Stimulated activated CD4-positive, alpha-beta T cell treated with anti-CD3 and anti-CD28 coated beads, Interleukin-1b, Interleukin-23, amount 100 ng/mL, for 48 hours (primary cell): ENCODE results near the gene ACCSL.

ENCODE experiments used
- DNase-seq: peaks from one replicate; pipeline ENCODE4 v3.0.0-alpha.2; 2020

The ACCSL gene

DNA sequence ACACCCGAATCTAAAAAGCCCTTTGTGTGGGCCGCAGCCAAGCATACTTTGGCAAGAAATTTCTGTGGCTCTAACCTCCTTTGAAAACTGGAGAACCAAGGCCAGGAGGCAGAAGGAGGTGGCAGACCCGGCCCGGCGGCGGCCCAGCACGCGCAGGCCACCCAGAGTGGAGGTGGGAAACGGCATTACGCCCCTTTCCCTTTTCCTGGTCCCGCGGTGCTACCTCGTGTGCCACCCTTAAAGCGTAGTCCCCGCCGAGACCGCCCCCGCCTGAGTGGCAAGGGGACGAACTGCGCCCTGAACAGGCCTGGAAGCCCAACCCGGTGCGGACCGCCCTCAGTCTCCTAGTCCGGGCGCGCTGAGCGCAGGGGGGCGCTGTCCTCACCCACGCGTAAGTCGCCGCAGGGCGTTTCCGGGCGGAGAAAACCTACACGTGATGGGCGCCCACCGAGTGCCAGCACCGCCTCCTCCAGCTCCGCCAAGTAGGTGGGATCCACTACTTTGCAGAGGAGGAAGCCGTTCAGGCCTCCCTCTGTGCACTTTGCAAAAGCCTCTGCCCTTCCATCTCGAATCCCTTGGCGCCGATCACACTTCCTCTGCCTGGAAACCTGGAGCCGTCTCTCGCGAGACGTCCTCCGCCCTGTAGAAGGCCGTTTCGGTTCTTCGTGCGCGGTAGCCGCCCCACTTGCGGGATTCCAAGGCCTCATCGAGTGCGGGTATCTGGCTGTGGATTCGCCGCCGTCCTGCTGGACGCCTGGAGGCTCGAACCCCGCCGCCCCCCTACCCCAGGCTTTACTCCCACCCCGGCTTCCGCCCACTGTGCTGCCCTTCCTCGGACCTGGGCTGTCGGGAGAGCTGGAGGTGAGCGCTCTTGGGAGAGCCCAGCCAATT lies 18.3 kb downstream of the ACCSL start, which contains the start of gene ACCS:
ACCS (plus strand) TSS at position 430 of the 891 bp plus-strand sequence. CDS start 1,358 bp downstream, outside the sequence.
- peak; percentile 87 for DNase-seq

GRCh38 chr11:44066732-44067141 lies 19.0 kb downstream of the ACCSL start:
- no peak for DNase-seq

DNA sequence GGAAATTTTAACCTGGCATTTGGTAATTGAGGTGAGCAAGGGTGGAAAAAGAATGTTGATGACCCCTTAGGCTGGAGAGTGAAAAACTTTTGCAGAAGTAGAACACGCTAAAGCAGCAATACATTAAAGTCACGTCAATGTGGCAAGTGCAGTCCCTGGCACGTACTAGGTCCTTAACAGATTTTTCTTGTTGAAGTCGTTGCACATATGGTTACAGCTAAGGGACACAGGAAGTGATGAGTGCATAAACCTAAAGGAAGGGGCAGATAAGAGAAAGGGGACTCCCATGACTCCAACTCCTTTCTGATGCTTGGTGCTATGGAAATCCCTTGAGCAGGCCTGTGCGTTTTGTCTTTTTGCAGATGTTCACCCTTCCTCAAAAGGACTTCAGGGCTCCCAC lies 19.5 kb downstream of the ACCSL start:
- DNase-seq: no peak

DNA sequence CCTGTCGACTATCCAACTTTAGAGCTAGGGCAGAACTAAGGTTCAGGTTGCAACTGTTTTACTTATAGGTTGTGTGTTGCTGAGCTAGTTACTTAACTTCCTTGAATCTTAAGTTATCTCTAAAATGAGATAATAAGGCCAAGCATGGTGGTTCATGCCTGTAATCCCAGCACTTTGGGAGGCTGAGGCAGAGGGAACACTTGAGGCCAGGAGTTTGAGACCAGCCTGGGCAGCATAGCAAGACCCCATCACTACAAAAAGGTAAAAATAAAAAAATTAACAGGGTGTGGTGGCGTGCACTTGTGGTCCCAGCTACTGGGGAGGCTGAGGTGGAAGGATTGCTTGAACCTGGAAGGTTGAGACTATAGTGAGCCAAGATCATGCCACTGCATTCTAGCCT lies 20.4 kb downstream of the ACCSL start:
- DNase-seq: no peak

- no peak for DNase-seq
These were observed 23.4 kb downstream of the ACCSL start for GRCh38 chr11:44071157-44071556.

- no peak for DNase-seq
These were observed 25.2 kb downstream of the ACCSL start for GRCh38 chr11:44072757-44073658.

DNA sequence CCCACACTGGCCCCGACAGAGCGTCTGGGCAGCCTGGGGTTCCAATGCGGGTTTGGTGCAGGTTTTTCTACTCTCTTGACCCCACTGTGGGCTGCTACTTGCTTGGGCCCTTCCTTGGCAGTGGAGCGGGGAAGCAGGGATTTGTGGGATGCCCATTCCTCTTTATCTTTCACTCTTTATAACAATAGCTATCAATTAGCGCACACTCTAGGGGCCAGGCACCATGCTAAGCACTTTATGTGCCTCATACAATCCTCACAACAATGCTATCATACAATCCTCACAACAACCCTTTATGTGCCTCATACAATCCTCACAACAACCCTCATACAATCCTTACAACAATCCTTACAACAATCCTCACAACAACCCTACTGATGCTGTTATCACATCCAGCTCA lies 31.0 kb downstream of the ACCSL start:
- DNase-seq: no peak

- DNase-seq: no peak
These were observed 31.6 kb downstream of the ACCSL start for GRCh38 chr11:44079376-44079775.

DNA sequence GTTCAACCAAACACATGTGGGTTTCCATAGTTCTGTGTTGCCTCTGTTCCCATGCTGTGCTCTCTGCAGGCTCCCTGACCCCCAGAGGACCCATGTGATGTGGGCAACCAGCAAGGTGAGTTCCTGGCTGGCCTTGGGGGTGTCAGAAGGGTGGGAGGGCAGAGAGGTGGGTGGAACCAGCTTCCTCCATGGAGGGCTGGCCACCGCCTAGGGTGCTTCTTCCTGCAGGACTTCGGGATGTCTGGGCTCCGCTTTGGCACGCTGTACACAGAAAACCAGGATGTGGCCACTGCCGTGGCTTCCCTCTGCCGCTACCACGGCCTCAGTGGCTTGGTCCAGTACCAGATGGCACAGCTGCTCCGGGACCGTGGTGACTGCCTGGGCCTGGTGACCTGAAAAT lies 33.2 kb downstream of the ACCSL start:
- no peak for DNase-seq

DNA sequence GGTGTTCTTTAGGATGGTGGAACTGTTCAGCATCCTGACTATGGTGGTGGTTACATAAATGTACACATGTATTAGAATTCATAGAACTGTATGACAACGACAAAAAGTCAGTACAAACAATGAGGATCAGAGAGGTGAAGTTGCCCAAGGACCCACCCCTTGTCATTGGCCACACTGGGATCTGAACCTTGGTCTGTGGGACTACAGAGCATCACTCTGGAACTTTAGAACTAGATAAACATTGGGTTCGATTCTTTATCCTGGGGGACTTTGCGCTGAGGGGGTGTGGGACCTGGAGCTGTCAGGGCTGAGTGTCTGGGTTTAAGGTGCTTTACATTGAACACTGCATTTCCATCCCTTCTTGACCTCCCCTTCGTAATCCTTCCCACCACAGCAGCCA lies 34.9 kb downstream of the ACCSL start:
- DNase-seq: no peak

DNA sequence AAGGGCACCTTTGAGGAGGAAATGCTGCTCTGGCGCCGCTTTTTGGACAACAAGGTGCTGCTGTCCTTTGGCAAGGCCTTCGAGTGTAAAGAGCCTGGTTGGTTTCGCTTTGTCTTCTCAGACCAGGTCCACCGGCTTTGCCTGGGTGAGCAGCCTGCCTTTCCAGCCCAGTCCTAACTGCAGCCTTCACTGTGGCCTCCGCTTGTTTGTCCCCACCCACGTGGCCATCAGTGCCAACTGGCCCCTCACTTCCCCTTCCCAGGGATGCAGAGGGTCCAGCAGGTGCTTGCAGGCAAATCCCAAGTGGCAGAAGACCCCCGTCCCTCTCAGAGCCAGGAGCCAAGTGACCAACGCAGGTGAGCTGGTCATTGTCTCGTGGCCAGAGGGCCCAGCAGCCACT lies 35.7 kb downstream of the ACCSL start:
- no peak for DNase-seq

DNA sequence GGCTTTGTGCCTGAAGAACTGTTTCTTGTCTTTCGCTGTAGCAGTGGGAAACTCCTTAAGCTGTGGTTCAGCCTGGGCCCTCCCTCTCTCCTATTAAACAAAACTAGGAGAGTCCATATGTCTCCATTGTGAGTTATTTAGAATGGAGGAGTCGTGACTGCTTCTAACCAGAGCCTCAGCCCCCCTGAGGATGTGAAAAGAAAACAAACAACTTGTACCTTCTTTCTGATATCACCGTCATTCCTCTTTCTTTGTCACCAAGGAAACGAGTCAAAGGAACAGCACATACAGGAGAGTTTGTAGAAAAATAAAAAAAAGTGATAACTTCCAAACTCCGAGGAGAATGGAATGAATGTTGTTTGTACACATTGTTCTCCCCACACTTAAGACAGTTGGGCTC lies 36.1 kb downstream of the ACCSL start:
- no peak for DNase-seq

DNA sequence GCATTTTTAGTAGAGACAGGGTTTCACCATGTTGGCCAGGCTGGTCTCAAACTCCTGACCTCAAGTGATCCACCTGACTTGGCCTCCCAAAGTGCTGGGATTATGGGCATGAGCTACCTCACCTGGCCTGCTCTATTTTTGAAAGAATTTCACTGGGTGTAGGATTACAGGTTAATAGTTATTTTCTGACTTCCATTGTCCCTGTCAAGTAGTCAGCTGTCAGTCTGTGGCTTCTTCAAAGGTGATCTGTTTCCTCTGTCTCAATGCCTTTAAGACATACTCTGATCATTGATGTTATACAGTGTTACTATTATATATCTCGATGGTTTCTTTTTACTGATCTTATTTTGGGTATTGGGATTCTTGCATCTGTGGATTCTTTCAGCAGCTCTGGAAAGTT lies 37.5 kb downstream of the ACCSL start:
- DNase-seq: no peak

GRCh38 chr11:44088377-44088776 lies 40.6 kb downstream of the ACCSL start:
- no peak for DNase-seq

DNA sequence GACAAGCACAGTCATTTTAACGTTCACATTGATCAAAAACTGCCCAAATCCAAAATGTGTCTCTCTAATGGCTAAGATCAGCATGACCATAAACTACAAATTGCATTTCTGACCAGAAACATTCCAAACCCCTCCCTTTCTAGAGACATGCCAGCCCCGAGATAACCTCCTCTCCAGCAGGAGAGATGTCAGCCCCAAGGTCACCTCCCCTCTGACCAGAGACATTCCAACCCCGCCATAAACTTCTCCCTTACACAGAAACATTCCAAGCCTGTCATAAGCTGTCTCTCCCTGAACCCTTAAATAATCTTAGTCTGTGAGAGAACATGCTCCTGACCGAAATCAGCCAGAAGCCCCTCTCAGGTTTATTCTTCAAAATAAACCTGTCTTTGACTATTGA lies 41.1 kb downstream of the ACCSL start:
- DNase-seq: no peak

GRCh38 chr11:44090539-44090938 lies 42.8 kb downstream of the ACCSL start:
- DNase-seq: no peak

DNA sequence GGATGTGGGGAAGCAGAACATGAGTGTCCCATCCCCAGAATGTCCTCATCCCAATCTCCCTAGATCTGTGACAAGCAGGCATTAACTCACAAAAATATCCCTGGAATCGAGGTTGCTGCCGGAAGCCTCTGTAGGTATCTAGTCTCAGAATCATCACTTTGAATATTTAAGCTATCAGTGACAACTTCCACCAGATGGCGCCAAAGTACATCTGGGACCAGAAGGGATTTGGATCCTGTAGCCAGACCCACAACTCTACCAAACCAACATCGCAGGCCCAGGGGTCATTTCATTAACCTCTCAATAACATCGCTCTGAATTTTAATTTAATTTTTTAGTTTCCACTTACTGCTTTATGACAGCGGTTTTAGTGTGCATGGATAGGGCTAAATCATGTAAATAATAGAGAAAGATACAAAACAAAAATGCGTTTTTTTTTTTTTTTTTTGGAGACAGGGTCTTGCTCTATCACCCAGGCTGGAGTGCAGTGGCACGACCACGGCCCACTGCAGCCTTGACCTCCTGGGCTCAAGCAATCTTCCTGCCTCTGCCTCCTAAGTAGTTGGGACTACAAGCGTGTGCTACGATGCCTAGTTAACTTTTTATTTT lies 46.6 kb downstream of the ACCSL start:
- peak; percentile 72 for DNase-seq

DNA sequence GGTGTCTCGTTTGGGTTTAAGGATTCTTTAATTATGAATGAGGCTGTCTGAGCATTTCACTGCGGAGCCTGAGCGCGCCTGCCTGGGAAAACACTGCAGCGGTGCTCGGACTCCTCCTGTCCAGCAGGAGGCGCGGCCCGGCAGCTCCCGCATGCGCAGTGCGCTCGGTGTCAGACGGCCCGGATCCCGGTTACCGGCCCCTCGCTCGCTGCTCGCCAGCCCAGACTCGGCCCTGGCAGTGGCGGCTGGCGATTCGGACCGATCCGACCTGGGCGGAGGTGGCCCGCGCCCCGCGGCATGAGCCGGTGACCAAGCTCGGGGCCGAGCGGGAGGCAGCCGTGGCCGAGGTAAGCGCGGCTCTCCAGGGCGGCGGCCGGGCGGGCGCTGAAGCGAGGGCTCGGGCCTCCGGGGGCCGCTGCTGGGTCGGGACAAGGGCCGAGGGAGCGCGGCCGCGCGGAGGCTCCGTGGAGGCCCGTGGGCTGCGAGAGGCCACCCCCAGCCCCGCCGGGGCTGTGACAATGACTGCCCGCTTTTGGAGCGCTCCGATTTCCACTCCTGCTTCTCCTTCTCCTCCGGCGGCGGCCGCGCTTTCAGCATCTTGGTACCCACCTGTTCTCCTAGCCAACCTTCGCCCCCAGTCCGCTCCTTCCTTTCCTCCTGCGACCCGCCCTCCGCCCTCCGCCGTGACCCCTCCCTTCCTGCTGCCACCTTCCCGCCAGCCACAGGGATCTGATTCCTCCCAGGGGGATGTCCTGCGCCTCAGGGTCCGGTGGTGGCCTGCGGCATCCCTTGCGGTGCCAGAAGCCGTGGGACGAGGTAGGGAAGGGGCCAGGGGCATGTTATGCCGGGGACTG lies 48.0 kb downstream of the ACCSL start, which contains the start of gene EXT2:
EXT2 (plus strand) TSS at position 173 of the 854 bp plus-strand sequence. CDS start 12,035 bp downstream, outside the sequence.
- peak; percentile 82 for DNase-seq

GRCh38 chr11:44096360-44097185 lies 48.8 kb downstream of the ACCSL start:
- no peak for DNase-seq

- no peak for DNase-seq
These were observed 50.0 kb downstream of the ACCSL start for GRCh38 chr11:44097821-44098220.

DNA sequence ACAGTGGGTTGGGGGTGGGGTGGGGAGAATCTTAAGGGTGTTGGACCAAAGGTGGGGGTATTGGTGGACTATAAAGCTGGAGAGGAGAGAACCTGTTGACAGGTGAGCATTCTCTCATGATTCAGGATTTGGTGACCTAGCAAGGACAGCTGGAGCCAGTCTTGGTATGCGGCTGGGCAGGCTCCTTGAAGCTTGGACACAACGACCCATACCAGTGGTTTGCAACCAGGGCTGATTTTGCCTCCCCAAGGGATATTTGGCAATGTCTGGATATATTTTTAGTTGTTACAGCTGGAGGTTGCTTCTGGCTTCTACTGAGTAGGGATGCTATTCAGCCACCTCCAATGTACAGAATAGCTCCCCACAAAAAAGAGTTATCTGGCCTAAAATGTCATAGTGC lies 53.3 kb downstream of the ACCSL start:
- no peak for DNase-seq
